ENCODE results near the gene SNN. TPM values are rescaled to one million over a fixed set of nuclear protein-coding genes. Genes with fewer than 3 reads are reported as not detected.

Gene SNN
- total and polyA plus RNA-seq, 2 experiments from 2014 or later = 16.7 to 18.8 TPM

- no peak overlapping the region for H3K4me3 ChIP-seq
- H3K27me3 ChIP-seq = no peaks in the 10 kb centered on the region
- H3K79me2 ChIP-seq = peaks cover 34% of the 10 kb centered on the region
- no peak for DNase-seq (ENCODE audit: low spot score)
- 79% methylated on average over 12 of the region's 12 CpGs for WGBS (ENCODE audit: low lambda C conversion rate, missing lambda C conversion rate)
- TF ChIP-seq EZH2 (IDR thresholded peaks at IDR 0.05; ENCODE audit: borderline replicate concordance) = no peak
- TF ChIP-seq CTCF (IDR thresholded peaks at IDR 0.05; ENCODE audit: poor library complexity) = no peak
- TF ChIP-seq EZH2phosphoT487 (IDR thresholded peaks at IDR 0.05; ENCODE audit: low read depth, severe bottlenecking, unreplicated experiment) = no peak
- H3K36me3 ChIP-seq (replicated peaks; ENCODE audit: insufficient read depth, low read depth) = no peaks in the 10 kb centered on the region
- H3K9me3 ChIP-seq (ENCODE audit: low read depth) = no peaks in the 10 kb centered on the region
- no peak overlapping the region for H3K27ac ChIP-seq
- no peak overlapping the region for H2AFZ ChIP-seq
- H3K4me1 ChIP-seq (ENCODE audit: insufficient read depth) = peaks cover 1% of the 10 kb centered on the region
- H3K4me2 ChIP-seq = no peak overlapping the region
- no peaks in the 10 kb centered on the region for H3K9me2 ChIP-seq (replicated peaks; ENCODE audit: insufficient read depth)
- peaks cover 35% of the 10 kb centered on the region for H4K20me1 ChIP-seq (ENCODE audit: insufficient read depth, poor library complexity, severe bottlenecking)
These were observed 12.0 kb downstream of the SNN start for GRCh38 chr16:11679941-11680911.

- H3K27ac ChIP-seq = no peak overlapping the region
- DNase-seq (ENCODE audit: low spot score) = no peak
- peaks cover 24% of the 10 kb centered on the region for H4K20me1 ChIP-seq (ENCODE audit: insufficient read depth, poor library complexity, severe bottlenecking)
- peaks cover 34% of the 10 kb centered on the region for H3K79me2 ChIP-seq
- WGBS (ENCODE audit: low lambda C conversion rate, missing lambda C conversion rate) = 82% methylated on average over 2 of the region's 2 CpGs
- no peak overlapping the region for H2AFZ ChIP-seq
- H3K27me3 ChIP-seq = no peaks in the 10 kb centered on the region
- no peak overlapping the region for H3K4me3 ChIP-seq
- H3K9me2 ChIP-seq (replicated peaks; ENCODE audit: insufficient read depth) = no peaks in the 10 kb centered on the region
- H3K9me3 ChIP-seq (ENCODE audit: low read depth) = no peaks in the 10 kb centered on the region
- H3K4me2 ChIP-seq = no peak overlapping the region
- TF ChIP-seq EZH2 (IDR thresholded peaks at IDR 0.05; ENCODE audit: borderline replicate concordance) = no peak
- TF ChIP-seq EZH2phosphoT487 (IDR thresholded peaks at IDR 0.05; ENCODE audit: low read depth, severe bottlenecking, unreplicated experiment) = no peak
- TF ChIP-seq CTCF (IDR thresholded peaks at IDR 0.05; ENCODE audit: poor library complexity) = no peak
- no peaks in the 10 kb centered on the region for H3K36me3 ChIP-seq (replicated peaks; ENCODE audit: insufficient read depth, low read depth)
- no peaks in the 10 kb centered on the region for H3K4me1 ChIP-seq (ENCODE audit: insufficient read depth)
These were observed 13.3 kb downstream of the SNN start for GRCh38 chr16:11681556-11681955.

GRCh38 chr16:11681976-11682654 lies 13.9 kb downstream of the SNN start:
- Histone ChIP-seq H4K20me1 (ENCODE audit: insufficient read depth, poor library complexity, severe bottlenecking) (peaks cover 21% of the 10 kb centered on the region), H3K36me3 (replicated peaks; ENCODE audit: insufficient read depth, low read depth) (no peaks in the 10 kb centered on the region), H3K4me3 (no peak overlapping the region), H3K27ac (no peak overlapping the region), H3K4me1 (ENCODE audit: insufficient read depth) (no peaks in the 10 kb centered on the region), H3K9me3 (ENCODE audit: low read depth) (no peaks in the 10 kb centered on the region), H3K9me2 (replicated peaks; ENCODE audit: insufficient read depth) (no peaks in the 10 kb centered on the region), H3K79me2 (peaks cover 34% of the 10 kb centered on the region), H2AFZ (no peak overlapping the region), H3K4me2 (no peak overlapping the region), H3K27me3 (no peaks in the 10 kb centered on the region)
- 87% methylated on average over 12 of the region's 12 CpGs for WGBS (ENCODE audit: low lambda C conversion rate, missing lambda C conversion rate)
- DNase-seq (ENCODE audit: low spot score) = no peak
- TF ChIP-seq EZH2phosphoT487 (IDR thresholded peaks at IDR 0.05; ENCODE audit: low read depth, severe bottlenecking, unreplicated experiment) = no peak
- TF ChIP-seq CTCF (IDR thresholded peaks at IDR 0.05; ENCODE audit: poor library complexity) = no peak
- TF ChIP-seq EZH2 (IDR thresholded peaks at IDR 0.05; ENCODE audit: borderline replicate concordance) = no peak
